Posterior vena cava (tissue), 2 donors: ENCODE data around the gene KCNQ5. TPM values are rescaled to one million over a fixed set of nuclear protein-coding genes. Genes with fewer than 3 reads are reported as not detected.
"Not testable (repeated sequence)": the region's sequence is repeated elsewhere in the genome, so short reads cannot be mapped to it uniquely, and the experiment has no call there.

Experiments
- DNase-seq: peaks from one replicate; pipeline ENCODE4 v3.0.0-alpha.2; 2020; ENCODE audit warnings: low spot score
- intact Hi-C, 2 donors: fragments of 100-400 bp; cut with DNase I; formaldehyde crosslinking; loops; one replicate each; pipeline versions ENCODE4 v1.14.1 to v1.14.2; 2022 to 2023
- total RNA-seq, 2 donors: library from RNA; stranded (reverse); fragmentation: NEBNext Ultra II Directional; extraction: Animal tissue kit (Norgen Biotek cat#: 25700); gene quantifications; one replicate each; pipeline ENCODE4 v1.2.1, GENCODE V29; 2021
- donor health status: DM: yes; HTN: yes; CAD: no.
- donor health status: DM: yes; HTN: yes; CAD: no.

KCNQ5 gene
- total RNA-seq, 2 donors from 2014 or later: 1.3 to 4.0 TPM

DNA sequence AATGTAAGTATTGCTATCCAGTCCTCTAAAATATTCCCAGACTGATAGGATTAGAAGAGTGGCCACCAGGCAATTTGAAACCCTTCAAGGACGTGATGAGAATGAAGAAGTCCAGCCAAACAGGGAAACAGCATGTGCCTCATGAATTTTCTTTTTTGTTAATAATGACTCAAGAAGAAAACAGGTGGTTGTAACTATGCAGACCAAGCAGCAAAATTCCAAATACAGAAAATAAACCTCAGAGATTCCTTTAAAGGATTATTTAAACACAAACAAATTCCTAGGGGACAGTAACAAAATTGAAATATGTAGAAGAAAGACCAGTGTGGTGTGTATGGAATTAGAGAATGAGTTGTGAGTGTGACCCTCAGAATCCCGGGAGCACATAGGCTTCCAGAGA lies 239.2 kb downstream of the KCNQ5 start:
- intact Hi-C loops: no loop called here
- DNase-seq: no peak

DNA sequence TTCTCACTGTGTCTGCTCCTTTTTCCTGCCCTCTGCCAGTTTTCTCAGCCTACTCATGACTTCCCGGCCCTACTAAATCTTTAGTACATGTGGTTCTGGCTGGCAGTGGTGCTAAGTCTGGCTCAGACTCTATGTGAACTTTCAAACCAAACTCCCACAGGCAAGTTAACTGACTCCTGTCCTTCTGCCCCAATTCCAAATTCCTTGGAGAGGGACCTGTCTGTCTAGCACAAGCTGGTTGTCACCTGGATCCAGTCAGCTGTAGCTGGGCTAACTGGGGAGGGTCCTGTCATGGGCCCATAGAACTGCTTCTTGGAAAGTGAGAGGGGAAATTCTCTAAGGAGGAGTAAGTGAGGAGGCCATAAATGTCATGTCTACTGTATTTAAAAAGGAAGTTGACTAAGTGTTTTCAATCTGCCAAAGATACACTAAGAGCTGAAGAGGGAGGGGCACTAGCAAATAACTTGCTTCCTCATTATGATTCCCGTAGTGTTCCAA lies 240.1 kb downstream of the KCNQ5 start:
- intact Hi-C loops: no loop called here
- no peak for DNase-seq

DNA sequence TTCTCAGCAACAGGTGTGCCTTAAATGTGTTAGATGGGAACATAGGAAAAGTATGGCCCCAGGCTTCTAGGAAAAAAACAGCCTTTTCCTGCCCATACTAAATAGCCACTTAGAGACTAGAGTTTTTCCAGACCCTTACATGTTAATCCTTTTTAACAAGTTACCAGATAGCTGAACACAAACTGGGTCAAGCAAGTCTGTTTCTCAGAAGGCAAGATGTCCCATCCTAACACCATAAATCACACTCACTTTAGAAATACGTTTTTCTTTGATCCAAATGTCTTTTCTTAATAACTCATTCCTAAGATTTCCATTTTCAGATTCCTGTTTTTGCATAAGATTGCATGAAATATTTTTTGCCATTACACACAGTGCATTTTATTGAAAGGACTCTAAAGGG lies 241.3 kb downstream of the KCNQ5 start:
- DNase-seq: no peak
- intact Hi-C loops: no loop called here

DNA sequence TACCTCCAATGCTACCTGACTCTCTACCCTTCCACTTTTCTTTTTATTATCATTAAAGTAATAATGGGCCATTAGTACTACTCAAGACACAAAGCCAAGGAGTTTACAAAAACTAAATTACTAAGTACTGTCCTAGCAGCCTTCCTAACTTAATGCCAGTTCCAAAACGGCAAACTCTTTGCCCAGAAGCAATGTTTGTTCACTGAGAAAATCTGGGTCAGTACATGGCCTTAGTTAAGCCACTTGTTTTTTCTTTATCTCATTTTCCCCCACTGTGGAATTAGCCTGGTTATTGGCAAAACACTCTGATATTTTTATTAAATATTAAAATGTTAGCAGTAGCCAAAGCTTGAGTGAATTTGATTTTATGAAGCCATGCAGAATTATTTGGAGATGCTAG lies 242.4 kb downstream of the KCNQ5 start:
- intact Hi-C loops: no loop called here
- DNase-seq: no peak

DNA sequence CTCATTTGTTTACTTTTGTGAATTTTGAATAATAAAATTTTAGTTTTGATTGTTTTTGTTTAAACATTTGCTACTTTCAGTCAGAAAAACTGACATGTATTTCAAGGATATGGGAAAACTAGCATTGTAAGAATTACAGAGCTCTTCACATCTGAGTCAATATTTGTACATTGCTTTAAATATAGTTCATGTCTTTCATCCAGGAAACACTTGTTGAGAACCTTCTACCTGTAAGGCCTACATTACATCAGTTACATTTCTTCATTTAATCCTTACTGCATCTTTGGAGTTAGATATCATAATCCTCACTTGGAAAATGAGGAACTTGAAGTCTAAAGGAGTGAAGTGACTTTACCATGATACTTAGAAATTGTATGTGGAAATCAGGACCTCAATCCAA lies 242.9 kb downstream of the KCNQ5 start:
- intact Hi-C loops: no loop called here

DNA sequence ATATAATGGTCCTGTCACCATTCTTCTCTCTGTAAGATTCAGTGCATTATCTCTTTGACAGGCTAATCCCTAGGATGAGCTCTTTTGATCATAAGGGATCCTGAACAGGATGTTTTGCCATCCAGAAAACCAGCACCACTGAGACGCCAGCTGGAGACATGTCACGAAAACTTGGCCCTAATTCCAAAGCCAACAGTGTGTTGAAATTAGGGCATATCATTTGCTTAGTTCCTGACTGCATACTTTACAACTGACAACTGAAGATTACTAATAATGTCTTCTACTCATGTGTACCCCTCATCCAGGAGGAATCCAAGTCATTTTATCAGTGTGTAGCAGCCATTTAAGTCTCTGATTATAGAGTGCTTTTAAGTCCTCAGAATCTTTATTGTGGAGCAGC lies 243.6 kb downstream of the KCNQ5 start:
- intact Hi-C loops: no loop called here
- DNase-seq: no peak

More for the DNA sequence above, 242.9 kb downstream of the KCNQ5 start:
- DNase-seq: no peak

DNA sequence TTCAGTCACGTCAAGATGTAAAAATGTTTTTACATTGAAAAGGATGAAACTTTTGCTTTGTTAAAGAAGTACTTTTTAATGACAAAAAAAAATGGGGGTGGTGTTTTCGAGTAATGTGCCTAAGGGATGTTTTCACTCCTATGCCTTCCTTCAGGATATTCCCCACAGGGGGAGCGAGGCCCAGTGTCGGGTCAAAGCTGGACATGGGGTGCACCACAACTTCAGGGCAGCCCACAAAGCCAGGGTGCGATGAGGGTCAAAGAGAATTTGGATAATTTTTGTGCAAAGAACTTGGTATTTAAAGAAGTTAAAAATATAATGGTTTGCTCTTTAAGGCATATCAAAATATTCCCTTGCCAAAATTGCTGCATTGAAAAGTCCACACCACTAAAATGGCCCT lies 247.8 kb downstream of the KCNQ5 start:
- DNase-seq: no peak
- intact Hi-C loops: no loop called here

DNA sequence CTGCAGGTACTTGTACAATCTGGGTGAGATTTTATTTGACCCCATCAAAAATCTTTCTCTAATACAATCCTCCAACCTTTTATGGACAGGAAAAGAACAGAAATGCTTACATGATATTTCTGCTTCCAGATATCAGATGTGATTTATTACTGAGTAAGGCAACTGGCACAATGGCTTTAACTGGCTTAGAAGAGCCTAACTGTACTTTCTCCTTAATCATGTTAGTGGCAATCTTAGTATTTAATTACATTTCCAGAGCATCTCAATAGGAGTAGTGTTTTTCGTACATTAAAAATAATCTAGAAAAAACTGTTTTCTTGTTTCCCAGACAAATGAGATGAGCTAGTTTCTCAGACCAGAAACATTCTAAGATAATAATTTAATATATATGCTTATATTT lies 251.6 kb downstream of the KCNQ5 start:
- intact Hi-C loops: no loop called here
- DNase-seq: no peak

DNA sequence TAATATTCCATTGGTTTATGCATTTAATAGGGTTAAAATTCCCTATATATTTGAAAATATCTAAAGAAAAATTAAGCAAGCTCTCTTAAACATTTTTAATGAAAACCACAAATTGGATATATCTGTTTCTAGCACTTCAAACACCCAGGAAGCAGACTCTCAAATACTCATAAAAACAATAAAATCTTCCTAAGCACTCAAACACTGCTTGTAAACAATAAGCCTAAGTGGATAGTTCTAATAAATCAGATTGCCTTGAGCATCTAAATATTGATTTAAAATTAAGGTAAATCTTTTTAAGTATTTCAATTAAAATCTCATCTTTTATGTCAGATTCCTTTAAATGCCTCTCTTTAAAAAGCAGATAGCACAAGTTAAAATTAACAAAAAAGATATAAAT lies 254.4 kb downstream of the KCNQ5 start:
- intact Hi-C loops: no loop called here
- DNase-seq: no peak

GRCh38 chr6:72886170-72886569 lies 264.3 kb downstream of the KCNQ5 start:
- no peak for DNase-seq

DNA sequence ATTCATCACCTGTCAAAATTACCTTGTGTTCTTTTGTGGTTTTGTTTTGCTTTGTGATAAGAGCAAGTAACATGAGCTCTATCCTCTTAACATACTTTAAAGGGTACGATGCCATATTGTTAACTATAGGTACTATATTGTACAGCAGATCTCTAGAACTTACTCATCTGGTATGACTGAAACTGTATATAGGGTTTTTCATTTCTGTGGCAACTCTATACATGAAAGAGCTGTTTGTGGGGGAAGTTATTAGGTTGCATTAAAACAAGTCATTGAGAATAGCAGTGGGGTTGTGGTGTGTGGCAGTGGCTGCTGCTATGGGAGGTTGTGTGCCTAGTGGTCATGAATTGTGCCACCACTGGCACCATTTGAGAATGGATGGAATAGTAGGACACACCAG lies 268.4 kb downstream of the KCNQ5 start:
- no peak for DNase-seq
- intact Hi-C loops: no loop called here

More at GRCh38 chr6:72886170-72886569, 264.3 kb downstream of the KCNQ5 start:
- intact Hi-C loops: no loop called here

- no peak for DNase-seq
- intact Hi-C loops: no loop called here
Measured at GRCh38 chr6:72890671-72891070, 268.8 kb downstream of the KCNQ5 start.

GRCh38 chr6:72892901-72893300 lies 271.0 kb downstream of the KCNQ5 start:
- intact Hi-C loops: no loop called here
- DNase-seq: no peak

DNA sequence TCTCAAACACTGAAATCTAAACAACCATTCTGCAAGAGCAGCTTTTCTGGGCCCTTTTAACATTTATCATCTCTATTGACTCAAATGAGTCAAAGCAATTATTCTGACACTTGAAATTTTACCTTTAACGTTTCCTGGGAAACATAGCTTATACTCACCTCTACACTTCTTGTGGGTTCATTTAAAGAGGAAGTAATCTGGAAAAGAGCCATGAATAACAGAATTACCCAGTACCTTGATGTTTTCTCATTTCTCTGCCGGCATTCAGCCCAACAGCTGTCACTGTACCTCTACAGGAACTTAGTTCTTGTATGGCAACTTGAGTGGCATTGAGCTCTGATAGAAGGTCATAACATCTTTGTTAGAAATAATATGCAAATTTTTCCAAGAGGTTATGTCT lies 272.2 kb downstream of the KCNQ5 start:
- no peak for DNase-seq
- intact Hi-C loops: no loop called here

- intact Hi-C loops, DNase-seq: not testable (repeated sequence)
Measured at GRCh38 chr6:72898313-72898712, 276.4 kb downstream of the KCNQ5 start.

GRCh38 chr6:72905705-72906478 lies 284.0 kb downstream of the KCNQ5 start:
- DNase-seq: no peak
- intact Hi-C loops: no loop called here

DNA sequence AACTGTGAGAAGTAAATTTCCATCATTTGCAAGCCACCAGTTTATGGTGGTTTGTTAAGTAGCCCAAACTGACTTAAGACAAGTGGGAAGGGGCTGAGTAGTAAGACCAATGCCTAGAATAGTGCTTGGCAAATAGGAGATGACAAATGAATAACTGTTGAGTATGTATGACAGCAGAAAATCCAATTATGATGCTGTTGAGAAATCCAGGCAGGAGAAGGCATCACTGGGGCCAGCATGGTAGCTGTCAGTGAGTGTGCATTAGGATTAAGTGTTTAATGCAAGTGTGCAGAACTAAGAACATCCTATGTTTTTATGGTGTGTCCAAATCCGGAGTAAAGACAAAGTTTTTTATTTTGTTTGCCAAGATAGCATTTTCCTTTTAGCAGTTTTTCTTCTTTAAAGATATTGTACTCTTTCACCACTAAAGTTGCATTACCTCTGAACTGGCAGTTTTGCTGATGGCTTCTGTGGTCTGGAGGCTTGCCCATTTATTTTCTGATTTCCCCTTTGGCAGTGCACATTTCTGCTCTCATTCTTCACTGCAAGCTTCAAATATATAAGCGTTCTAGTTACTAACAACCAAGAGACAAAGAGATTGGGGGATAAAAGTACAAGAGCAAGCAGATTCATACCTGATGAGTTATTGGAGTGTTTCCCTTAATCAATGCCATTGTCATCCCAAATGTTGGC lies 289.7 kb downstream of the KCNQ5 start:
- intact Hi-C loops: no loop called here
- no peak for DNase-seq

DNA sequence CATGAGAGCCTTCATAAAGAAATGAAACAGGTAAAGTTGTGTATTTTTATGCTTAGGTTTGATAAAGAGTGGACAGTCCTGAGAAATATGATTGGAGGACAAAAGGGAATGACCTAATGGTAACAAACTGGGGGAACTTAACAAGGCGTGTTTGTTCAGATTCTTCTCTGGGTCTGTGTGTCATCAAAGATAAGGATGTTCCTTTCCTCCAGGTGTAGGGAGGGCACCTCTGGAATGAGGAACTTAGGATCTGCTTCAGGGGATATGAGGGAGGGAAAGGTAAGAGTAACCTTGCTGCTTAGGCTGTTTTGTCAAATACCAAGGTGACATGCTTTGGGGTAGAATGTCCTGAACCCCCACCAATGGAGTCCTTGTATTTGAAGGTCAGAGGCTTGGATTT lies 291.9 kb downstream of the KCNQ5 start:
- intact Hi-C loops: no loop called here
- DNase-seq: no peak

DNA sequence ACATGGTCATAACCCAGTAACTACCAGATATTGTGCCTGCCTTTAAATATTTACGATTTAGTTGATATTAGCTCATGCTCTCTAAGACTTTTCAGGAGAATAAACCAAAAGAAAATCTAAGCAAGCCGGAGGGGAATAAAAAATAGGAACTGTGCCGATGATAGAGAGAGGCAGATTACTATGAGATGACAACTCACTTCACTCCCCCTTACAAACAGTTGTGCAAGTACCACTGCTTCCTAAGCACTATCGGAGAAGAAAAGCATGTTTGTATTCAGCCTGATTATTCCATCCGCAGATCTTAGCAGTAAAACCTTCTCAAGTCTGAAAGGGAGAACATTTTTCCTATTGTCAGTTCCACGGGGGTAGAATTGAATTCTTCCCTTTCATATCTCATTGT lies 294.4 kb downstream of the KCNQ5 start:
- intact Hi-C loops: no loop called here
- DNase-seq: no peak

DNA sequence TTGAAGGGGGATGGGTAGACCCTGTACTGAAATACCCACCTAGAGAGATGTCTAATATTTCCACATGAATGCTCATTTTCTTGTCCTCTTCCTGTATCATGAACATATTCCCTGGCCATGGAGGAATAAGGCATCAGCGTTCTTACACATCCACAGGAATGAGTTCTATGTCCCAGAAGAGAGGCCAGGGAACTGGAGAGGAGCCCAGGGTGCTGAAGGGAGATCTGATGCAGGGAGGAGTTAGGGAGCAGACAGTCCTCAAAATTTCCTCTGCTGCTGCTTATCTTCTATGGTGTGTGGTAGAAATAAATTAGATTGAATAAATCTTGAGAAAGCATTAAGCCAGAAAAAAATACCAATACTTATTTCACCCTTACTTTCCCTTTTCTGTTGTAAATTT lies 295.0 kb downstream of the KCNQ5 start:
- DNase-seq: no peak
- intact Hi-C loops: no loop called here

GRCh38 chr6:72922401-72922800 lies 300.5 kb downstream of the KCNQ5 start:
- intact Hi-C loops: no loop called here
- no peak for DNase-seq
